GM18511 (cell line): ENCODE results near the gene KSR2.

Source experiments
- ATAC-seq: cut with Tn5 transposase; IDR thresholded peaks from one replicate; pipeline ENCODE4 v1.9.1; 2021; ENCODE audit warnings: mild to moderate bottlenecking, moderate library complexity; ENCODE audit not compliant: unreplicated experiment

Gene KSR2

DNA sequence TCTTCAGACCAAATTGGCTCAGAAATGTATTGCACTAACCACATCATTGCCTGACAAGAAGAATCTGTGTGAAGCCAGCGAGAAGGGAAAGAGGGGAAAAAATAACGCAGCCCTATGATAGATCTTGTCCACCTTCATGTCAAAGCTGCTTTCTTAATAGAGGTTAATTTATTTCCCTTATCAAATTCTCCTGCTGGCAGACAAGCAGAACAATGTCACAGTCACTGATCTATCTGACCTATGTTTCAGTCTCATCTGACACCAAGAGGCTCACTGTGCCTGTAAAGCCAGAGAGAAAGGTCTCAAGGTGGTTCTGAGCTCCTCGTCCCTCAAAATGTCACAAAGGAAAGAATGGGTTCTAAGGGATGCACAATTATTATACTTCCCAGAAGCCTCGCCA is 417.1 kb downstream of the KSR2 start:
- no peak for ATAC-seq

GRCh38 chr12:117547209-117547608 is 421.6 kb downstream of the KSR2 start:
- no peak for ATAC-seq

DNA sequence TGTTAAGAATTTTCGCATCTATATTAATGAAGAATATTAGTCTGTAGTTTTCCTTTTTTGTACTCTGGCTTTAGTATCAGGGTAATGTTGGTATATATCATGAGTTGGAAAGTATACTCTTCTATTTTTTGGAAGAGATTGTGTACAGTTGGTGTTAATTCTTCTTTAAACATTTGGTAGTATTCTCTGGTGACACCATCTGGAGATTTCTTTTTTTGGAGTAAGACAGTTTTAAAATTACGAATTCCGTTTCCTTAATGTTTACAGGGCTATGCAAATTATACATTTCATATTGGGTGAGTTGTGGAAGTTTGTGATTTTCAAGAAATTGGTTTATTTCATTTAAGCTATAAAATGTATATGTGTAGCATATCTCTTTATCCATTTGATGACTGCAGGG is 423.6 kb downstream of the KSR2 start:
- ATAC-seq: no peak

GRCh38 chr12:117540011-117540410 is 428.8 kb downstream of the KSR2 start:
- ATAC-seq: no peak

GRCh38 chr12:117538926-117539325 is 429.9 kb downstream of the KSR2 start:
- ATAC-seq: no peak

GRCh38 chr12:117538032-117538690 is 430.6 kb downstream of the KSR2 start:
- ATAC-seq: no peak

DNA sequence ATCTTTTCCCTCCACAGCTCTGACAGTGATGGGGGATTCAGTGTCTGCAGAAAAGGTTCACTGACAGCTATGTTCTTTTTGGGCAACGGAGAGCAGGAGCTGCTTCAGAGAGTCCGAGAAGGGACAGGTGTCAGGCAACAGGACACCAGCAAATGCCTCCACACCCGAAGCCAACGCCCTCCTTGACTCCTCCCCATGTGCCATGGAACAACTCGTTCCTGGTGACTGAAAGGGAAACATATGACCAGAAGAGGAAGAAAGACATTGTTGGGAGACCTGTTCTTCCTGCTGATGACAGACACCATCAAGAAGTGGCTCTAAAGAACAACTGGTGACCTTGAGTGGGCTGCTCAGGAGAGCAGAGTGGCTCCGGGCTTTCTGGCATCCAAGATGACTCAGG is 435.1 kb downstream of the KSR2 start:
- ATAC-seq: no peak

DNA sequence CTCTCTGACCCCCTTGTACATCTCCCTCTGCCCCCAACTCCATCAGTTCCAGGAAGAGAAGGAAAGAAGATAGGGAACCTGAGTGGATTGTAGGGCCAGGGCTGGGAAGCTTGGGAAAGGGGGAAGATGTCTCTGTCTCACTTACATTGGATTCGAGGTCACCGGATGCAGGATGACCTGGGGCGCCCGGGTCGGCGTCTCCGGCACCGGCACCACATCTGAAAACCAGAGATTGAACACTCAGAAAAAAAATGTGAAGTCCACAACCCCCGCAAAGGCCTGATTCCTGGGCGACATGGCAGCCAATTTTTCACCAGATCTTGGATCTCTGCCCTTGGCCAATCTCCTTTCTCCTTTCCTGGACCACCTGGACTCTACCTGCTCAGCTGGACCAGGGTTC is 438.0 kb downstream of the KSR2 start:
- ATAC-seq: no peak

DNA sequence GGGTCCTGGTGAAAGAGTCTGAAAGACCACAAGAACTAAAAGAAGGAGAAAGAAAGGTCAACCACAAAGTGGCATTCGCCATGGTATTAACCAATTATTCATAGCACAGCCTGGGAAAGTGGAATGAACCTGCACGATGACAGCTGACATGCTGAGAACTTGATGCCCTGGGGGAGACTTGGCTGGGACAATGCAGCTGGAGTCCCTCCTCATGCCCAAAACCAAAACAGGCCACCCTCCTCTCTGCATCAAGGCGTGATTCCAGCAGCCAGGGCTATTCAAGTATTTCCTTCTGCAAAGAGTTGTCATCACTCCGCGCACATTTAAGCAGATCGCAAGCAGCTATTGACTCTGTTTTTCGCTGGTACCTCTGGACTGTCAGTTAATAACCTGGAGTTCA is 440.3 kb downstream of the KSR2 start:
- no peak for ATAC-seq

DNA sequence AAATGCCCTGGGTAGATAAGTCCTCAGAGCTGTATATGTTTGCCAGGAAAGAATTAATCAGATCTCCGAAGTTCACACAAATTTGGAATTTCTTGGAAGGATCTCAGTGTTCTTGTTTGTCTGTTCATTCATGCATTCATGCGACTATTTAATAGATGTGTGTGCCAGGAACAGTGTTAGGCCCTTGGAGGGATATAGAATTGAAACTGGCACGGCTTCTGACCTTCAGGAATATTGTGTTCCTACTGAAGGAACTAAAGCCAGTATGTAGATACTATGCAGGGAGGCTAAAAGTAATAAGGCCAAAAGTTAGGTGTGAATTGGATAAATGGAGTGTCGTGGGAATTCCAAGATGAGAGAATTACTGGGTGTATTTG is 441.3 kb downstream of the KSR2 start:
- ATAC-seq: no peak

DNA sequence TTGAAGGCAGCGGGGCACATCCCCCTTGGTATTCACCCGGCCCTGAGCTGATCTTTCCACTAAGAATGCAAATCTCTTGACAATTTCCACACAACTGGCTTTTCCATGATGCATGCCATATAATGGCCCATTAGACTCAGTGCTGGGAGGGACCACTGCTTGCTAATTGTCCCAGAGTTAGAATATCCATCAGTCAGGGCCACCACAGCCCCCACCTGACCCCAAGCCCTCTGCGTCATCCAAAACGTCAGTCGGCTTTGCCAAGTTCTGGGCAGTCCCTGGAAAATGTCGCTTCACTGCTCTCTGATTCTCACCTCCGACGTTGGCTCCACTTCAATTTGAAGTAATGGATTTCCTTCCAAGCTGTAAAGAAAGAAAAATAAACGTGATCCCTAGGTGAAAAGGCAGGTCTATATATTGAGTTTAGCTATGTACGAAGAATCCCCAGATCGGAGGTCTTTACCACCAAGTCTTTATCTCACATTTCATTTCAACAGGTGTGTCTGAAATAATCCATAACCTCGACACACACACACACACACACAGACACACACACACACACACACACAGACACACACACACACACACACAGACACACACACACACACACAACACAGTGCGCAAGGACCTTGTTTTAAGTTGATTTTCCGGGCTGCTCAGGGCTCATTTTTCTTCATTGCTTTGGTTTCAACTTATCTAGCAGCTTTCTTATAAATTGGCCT is 441.9 kb downstream of the KSR2 start:
- no peak for ATAC-seq

- ATAC-seq: no peak
Observed at GRCh38 chr12:117525766-117526165, 443.0 kb downstream of the KSR2 start.

- ATAC-seq: no peak
Observed at GRCh38 chr12:117524806-117525205, 444.0 kb downstream of the KSR2 start.

DNA sequence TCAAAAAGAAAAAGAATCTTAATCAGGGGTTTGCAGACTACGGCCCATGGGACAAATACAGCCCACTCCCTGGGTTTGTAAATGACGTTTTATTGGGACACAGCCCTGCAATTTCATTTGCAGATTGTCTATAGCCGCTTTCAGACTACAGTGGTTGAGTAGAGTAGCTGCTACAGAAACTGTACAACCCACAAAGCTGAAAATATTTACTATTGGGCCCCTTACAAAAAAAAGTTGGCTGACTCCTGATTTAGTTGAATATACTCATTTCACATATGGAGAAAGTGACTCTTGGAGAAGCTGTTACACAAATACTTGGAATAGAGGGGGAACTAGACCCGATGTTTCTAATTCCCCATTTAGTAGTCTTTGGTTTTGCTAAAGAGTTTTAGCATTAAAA is 444.8 kb downstream of the KSR2 start:
- ATAC-seq: no peak

DNA sequence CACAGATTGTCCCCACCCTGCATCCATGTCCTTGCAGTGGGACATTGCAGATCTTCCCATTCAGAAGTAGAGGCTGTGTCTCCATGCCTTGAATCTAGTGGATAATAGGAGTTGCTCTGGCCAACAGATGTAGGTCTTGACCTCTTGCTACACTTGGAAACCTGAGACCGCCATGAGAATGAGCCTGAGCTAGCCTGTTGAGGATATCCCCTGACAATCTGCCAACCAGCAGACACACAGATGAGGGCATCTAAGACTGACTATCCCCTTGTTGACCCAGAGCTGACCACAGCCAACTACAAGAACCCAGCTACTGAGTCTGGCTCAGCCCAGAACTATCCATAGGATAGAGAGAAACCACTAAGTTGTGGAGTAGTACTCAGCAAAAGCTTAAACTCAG is 446.2 kb downstream of the KSR2 start:
- no peak for ATAC-seq

DNA sequence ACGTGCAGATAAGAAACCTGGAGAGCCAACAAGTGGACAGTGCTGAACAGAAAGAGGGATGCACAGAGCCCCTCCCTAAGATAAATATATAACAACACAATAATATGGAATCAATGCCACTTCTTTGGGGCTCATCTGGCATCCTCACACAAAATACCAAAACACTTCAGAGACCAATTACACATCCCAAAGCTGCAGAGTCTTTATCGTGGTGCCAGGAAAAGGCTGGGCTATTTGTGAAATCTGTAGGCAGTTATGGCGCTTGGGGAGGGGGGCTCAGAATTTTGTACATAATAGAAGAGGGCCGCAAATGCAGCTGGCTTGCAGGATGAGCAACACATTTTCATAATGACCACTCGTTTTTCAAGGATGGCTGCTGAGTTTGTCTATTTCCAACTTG is 446.9 kb downstream of the KSR2 start:
- no peak for ATAC-seq

DNA sequence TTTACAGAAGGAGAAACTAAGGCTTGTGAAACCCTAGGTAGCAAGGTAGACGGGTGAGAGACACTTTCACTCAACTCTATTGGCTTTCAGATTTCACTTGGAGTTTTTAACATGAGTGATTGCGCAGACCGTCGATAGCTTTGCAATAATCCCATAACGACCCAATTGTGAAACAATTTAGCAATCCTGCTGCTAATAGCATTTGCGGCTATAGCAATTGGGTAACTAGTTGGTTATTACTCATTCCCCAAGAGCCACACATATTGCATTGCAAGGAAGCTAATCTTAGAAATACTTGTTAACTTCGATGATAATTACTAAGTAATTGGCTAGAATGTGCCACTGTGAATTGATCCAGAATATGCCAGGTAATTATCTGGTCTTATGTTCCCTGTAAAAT is 447.4 kb downstream of the KSR2 start:
- no peak for ATAC-seq

DNA sequence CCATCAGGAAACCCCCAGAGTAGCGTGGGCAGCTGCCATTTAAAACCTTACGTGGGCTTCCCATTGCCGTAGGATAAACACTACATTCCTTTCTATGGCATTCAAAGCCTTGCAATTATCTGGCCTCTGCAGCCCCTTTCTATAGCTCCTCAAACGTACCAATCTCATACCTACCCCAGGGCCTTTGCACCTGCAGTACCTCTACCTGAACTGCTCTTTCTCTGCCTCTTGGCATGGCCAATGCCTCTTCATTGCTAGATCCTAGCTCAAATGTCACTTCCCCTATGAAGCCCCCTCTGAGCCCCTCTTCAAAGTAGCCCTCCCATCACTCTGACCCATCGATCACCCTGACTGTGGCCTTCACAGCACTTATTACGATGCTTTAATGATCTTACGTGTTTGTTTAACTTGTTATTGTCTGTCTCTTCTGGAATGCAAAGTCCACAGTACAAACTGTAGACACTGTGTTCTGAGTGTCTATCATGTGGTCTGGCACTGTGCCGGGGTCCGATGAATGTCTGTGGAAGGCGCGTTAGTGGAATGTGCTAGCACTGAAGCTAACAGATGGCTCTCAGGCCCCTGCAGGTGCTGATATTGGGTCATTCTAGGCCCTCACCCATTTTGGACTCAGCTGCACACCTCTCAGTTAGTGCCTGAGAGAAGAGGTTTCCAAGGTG is 450.1 kb downstream of the KSR2 start:
- no peak for ATAC-seq

DNA sequence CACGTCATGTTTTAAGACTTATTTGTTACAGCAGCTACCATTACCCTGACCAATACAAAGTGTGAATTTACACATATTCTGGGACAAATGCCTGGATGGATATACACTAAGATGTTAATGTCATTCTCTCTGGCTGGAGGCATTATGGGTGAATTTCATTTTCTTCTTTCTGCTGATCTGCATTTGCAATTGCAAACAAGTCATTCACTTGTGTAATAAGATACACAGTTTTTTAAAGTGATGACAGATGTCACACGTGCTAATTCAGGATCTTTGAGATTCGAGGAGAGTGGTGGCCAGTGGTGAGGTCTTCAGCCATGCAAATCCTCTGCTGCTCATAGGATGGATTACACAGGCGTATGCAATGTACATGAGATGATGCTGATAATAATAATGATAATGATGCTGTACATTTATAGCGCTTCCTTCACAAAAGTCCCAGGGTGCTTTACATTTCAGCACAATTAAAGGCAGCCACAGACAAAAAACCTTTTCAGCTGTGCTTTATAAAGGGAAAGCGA is 451.5 kb downstream of the KSR2 start:
- ATAC-seq: no peak

DNA sequence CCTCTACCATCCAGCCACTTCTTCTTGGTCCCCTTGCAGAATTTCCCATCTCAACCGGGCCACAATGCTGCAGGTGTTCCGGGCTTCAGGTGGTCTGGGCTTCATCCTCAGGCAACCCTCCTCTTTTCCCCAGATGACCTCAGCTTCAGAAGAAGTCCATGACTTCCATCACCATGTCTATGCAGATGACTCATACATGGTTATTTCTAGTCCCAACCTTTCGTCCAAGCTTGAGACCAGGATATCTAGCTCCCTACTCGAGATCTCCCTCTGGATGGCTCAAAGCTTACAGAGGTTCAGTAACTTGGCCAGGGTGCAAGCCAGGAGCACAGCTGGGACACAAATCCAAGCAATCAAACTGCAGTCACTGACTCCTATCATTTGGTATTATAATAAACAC is 452.8 kb downstream of the KSR2 start:
- no peak for ATAC-seq

- ATAC-seq: no peak
Observed at GRCh38 chr12:117514016-117514415, 454.8 kb downstream of the KSR2 start.

GRCh38 chr12:117513353-117513752 is 455.4 kb downstream of the KSR2 start:
- no peak for ATAC-seq
